GM12872 (cell line): ENCODE measurements around the gene HDAC9.

Experiments
- CTCF ChIP-seq: IDR thresholded peaks from 3 replicates; pipeline ENCODE4 v1.5.1; 2011; ENCODE audit warnings: low read depth, mild to moderate bottlenecking, low read length, moderate library complexity; ENCODE audit not compliant: insufficient read depth

The HDAC9 gene

GRCh38 chr7:18538554-18539250 lies 43.2 kb downstream of the HDAC9 start:
- no peak for TF ChIP-seq CTCF

GRCh38 chr7:18540396-18540795 lies 44.8 kb downstream of the HDAC9 start:
- no peak for TF ChIP-seq CTCF

GRCh38 chr7:18541181-18541870 lies 45.8 kb downstream of the HDAC9 start:
- TF ChIP-seq CTCF = no peak

GRCh38 chr7:18541871-18542212 lies 46.3 kb downstream of the HDAC9 start:
- no peak for TF ChIP-seq CTCF

GRCh38 chr7:18546576-18546975 lies 51.0 kb downstream of the HDAC9 start:
- no peak for TF ChIP-seq CTCF

GRCh38 chr7:18547509-18548187 lies 52.1 kb downstream of the HDAC9 start:
- no peak for TF ChIP-seq CTCF

GRCh38 chr7:18548534-18548933 lies 53.0 kb downstream of the HDAC9 start:
- TF ChIP-seq CTCF = no peak
